Uterus (tissue), 2 donors: ENCODE data around the gene SIPA1L3.

Experiments
- POLR2A ChIP-seq, 2 donors: fragments of 450-650 bp; IDR thresholded peaks; one replicate each; pipeline ENCODE4 v1.6.1; 2016; ENCODE audit warnings: antibody characterized with exemption in 2 of 2, mild to moderate bottlenecking in 1 of 2, moderate library complexity in 1 of 2
- TF ChIP-seq, protein P1 (sequence below), 4 experiments: fragments of 200-600 bp in 2 of 4; fragments of 450-650 bp in 2 of 4; sonication (generic) in 2 of 4; IDR thresholded peaks; one replicate each; pipeline ENCODE4 v1.5.1; 2016 to 2019; ENCODE audit warnings: antibody characterized with exemption in 4 of 4, mild to moderate bottlenecking in 2 of 4, moderate library complexity in 1 of 4

DNA sequence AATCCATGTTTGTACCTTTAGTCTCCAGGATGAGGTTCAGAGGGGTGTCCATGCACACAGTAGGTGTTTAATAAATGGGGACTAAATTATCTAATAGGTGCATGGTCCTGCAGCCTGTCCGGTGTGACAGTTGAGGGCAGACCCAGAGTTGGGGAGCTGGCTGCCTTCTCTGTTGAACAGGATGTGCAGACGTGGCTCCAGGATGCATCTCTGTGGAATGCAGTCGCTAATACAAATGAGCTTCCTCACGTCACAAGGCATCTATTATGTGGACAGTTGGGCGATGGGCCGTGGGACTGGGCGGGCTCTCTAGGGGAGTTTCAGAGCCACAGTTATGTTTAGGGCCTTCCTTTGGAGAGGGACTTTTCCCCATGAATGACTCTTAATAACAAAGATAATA is 71.0 kb downstream of the SIPA1L3 start:
- TF ChIP-seq, protein P1, sequence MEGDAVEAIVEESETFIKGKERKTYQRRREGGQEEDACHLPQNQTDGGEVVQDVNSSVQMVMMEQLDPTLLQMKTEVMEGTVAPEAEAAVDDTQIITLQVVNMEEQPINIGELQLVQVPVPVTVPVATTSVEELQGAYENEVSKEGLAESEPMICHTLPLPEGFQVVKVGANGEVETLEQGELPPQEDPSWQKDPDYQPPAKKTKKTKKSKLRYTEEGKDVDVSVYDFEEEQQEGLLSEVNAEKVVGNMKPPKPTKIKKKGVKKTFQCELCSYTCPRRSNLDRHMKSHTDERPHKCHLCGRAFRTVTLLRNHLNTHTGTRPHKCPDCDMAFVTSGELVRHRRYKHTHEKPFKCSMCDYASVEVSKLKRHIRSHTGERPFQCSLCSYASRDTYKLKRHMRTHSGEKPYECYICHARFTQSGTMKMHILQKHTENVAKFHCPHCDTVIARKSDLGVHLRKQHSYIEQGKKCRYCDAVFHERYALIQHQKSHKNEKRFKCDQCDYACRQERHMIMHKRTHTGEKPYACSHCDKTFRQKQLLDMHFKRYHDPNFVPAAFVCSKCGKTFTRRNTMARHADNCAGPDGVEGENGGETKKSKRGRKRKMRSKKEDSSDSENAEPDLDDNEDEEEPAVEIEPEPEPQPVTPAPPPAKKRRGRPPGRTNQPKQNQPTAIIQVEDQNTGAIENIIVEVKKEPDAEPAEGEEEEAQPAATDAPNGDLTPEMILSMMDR (IDR thresholded peaks at IDR 0.05): no peak
- TF ChIP-seq POLR2A (IDR thresholded peaks at IDR 0.05): no peak
